NCI-H187 treated with DMSO at 0.1 percent for 48 hours (cell line): Measurements from ENCODE around the gene JAML.

ENCODE experiments used
- DNase-seq: peaks from one replicate; lab custom pipeline; 2025; lab: John Stamatoyannopoulos, UW

The JAML gene

GRCh38 chr11:118224511-118225188 is at the start of gene JAML:
Gene JAML (minus strand): TSS chr11:118225011. CDS start chr11:118214866, 10,145 bp downstream.
- DNase-seq: no peak

GRCh38 chr11:118274186-118274585 is 49.4 kb upstream of the JAML start:
- no peak for DNase-seq

GRCh38 chr11:118272001-118272400 is 47.2 kb upstream of the JAML start:
- no peak for DNase-seq

GRCh38 chr11:118267486-118267885 is 42.7 kb upstream of the JAML start:
- DNase-seq: no peak

GRCh38 chr11:118265954-118266353 is 41.1 kb upstream of the JAML start:
- no peak for DNase-seq

GRCh38 chr11:118264569-118265465 is 40.0 kb upstream of the JAML start:
- no peak for DNase-seq

GRCh38 chr11:118263695-118264568 is 39.1 kb upstream of the JAML start, which contains the start of gene MPZL2:
Gene MPZL2 (minus strand): TSS chr11:118264297. CDS start chr11:118264153, 144 bp downstream.
- DNase-seq: no peak

GRCh38 chr11:118263112-118263511 is 38.3 kb upstream of the JAML start:
- no peak for DNase-seq

GRCh38 chr11:118260353-118260752 is 35.5 kb upstream of the JAML start:
- no peak for DNase-seq

GRCh38 chr11:118259138-118259537 is 34.3 kb upstream of the JAML start:
- no peak for DNase-seq

GRCh38 chr11:118258410-118258809 is 33.6 kb upstream of the JAML start:
- DNase-seq: no peak

- no peak for DNase-seq
Observed at GRCh38 chr11:118252688-118253087, 27.9 kb upstream of the JAML start.

- DNase-seq: peak; percentile 78
Observed at GRCh38 chr11:118251858-118252652, 27.2 kb upstream of the JAML start, which contains the start of gene MPZL3. Gene MPZL3 (minus strand): TSS chr11:118252365. CDS start chr11:118252294, 71 bp downstream.

- DNase-seq: no peak
Observed at GRCh38 chr11:118247041-118247440, 22.2 kb upstream of the JAML start.

- DNase-seq: no peak
Observed at GRCh38 chr11:118245936-118246562, 21.2 kb upstream of the JAML start.

- DNase-seq: no peak
Observed at GRCh38 chr11:118243993-118244762, 19.4 kb upstream of the JAML start.

GRCh38 chr11:118243161-118243560 is 18.4 kb upstream of the JAML start:
- DNase-seq: no peak

GRCh38 chr11:118241764-118242098 is 16.9 kb upstream of the JAML start:
- no peak for DNase-seq

- DNase-seq: no peak
Observed at GRCh38 chr11:118240999-118241763, 16.4 kb upstream of the JAML start.
